H1 (cell line): ENCODE data around the gene EPB41L1. TPM values are rescaled to one million over a fixed set of nuclear protein-coding genes. Genes with fewer than 3 reads are reported as not detected.

ENCODE experiments used
- BACH1 ChIP-seq: IDR thresholded peaks from 2 replicates; pipeline ENCODE4 v1.6.1; 2012; ENCODE audit warnings: low read length, improper control_type of control experiment
- CHD7 ChIP-seq: fragments of 300-600 bp; sonication (generic); IDR thresholded peaks from 2 replicates; pipeline ENCODE4 v1.7.1; 2012; ENCODE audit warnings: low read length, moderate library complexity, mild to moderate bottlenecking, inconsistent platforms; ENCODE audit not compliant: insufficient replicate concordance
- CREB1 ChIP-seq: IDR thresholded peaks from 2 replicates; pipeline ENCODE4 v1.6.1; 2012; ENCODE audit warnings: inconsistent platforms
- EGR1 ChIP-seq: IDR thresholded peaks from 2 replicates; pipeline ENCODE4 v1.6.1; 2011; ENCODE audit warnings: low read depth, low read length, borderline replicate concordance
- GTF2F1 ChIP-seq: IDR thresholded peaks from 2 replicates; pipeline ENCODE4 v1.6.1; 2012; ENCODE audit warnings: low read depth, low read length, improper control_type of control experiment, borderline replicate concordance
- HDAC2 ChIP-seq, 2 experiments: fragments of 300-600 bp in 1 of 2; sonication (generic) in 1 of 2; IDR thresholded peaks; 2 replicates each; pipeline ENCODE4 v1.6.1; 2011 to 2012; ENCODE audit warnings: low read depth in 2 of 2, low read length in 2 of 2, mild to moderate bottlenecking in 2 of 2, moderate library complexity in 2 of 2, borderline replicate concordance in 1 of 2, inconsistent platforms in 1 of 2
- JUN ChIP-seq: IDR thresholded peaks from 2 replicates; pipeline ENCODE4 v1.6.1; 2011; ENCODE audit warnings: low read depth, mild to moderate bottlenecking, improper control_type of control experiment, low read length
- RNF2 ChIP-seq: fragments of 200-900, 300-1000 bp; sonication (generic); IDR thresholded peaks from 2 replicates; pipeline ENCODE4 v1.7.1; 2016; ENCODE audit warnings: borderline replicate concordance, low read depth, mild to moderate bottlenecking, antibody characterized with exemption, low read length; ENCODE audit not compliant: poor library complexity, severe bottlenecking; ENCODE audit errors: missing control alignments
- SP1 ChIP-seq: IDR thresholded peaks from 2 replicates; pipeline ENCODE4 v1.6.1; 2011; ENCODE audit warnings: low read depth, low read length
- polyA plus RNA-seq, 7 experiments: library from polyadenylated mRNA; depleted of rRNA in 3 of 7; stranded (reverse) in 5 of 7; unstranded in 2 of 7; fragments of >200 nt in 5 of 7; fragments of 200-250 nt in 2 of 7; gene quantifications; 1 replicate in 5 of 7; 2 replicates in 1 of 7; 4 replicates in 1 of 7; pipeline versions ENCODE4 v1.2.1 to v1.2.3, GENCODE V29; 2011 to 2013; ENCODE audit warnings: missing spikeins in 2 of 7, mixed read lengths in 2 of 7
- total RNA-seq: library from RNA; stranded (reverse); fragmentation: NEBNext Ultra II Directional; extraction: Animal tissue kit (Norgen Biotek cat#: 25700); gene quantifications from 2 replicates; pipeline ENCODE4 v1.2.1, GENCODE V29; 2021

EPB41L1 gene
- total and polyA plus RNA-seq, 2 of the 8 experiments (the other 6 are each of a cell fraction or from before 2014, with no cell fraction given), result 14.8 to 36.0 TPM

GRCh38 chr20:36117638-36118037 is 36.9 kb upstream of the EPB41L1 start (continued):
- TF ChIP-seq CHD7 (no peak), BACH1 (no peak), HDAC2 (IDR thresholded peaks at IDR 0.05; ENCODE audit: borderline replicate concordance in 1 of 2, low read depth in 2 of 2, low read length in 2 of 2) (no peak), CREB1 (no peak), RNF2 (no peak), GTF2F1 (no peak), EGR1 (no peak), SP1 (no peak), JUN (no peak)
- TF ChIP-seq, all 59 proteins: peak for 0
